Activated CD8-positive, alpha-beta memory T cell treated with anti-CD3 and anti-CD28 coated beads for 48 hours (primary cell): ENCODE measurements around the gene LPP.

Experiments
- DNase-seq, 3 experiments: peaks; one replicate each; pipeline ENCODE4 v3.0.0-alpha.2; 2020; ENCODE audit warnings: low read depth in 2 of 3, low spot score in 2 of 3

LPP gene

GRCh38 chr3:188219147-188219546 is 65.2 kb downstream of the LPP start:
- DNase-seq, result no peak

- no peak for DNase-seq
These were observed 66.3 kb downstream of the LPP start for GRCh38 chr3:188220097-188220788.

DNA sequence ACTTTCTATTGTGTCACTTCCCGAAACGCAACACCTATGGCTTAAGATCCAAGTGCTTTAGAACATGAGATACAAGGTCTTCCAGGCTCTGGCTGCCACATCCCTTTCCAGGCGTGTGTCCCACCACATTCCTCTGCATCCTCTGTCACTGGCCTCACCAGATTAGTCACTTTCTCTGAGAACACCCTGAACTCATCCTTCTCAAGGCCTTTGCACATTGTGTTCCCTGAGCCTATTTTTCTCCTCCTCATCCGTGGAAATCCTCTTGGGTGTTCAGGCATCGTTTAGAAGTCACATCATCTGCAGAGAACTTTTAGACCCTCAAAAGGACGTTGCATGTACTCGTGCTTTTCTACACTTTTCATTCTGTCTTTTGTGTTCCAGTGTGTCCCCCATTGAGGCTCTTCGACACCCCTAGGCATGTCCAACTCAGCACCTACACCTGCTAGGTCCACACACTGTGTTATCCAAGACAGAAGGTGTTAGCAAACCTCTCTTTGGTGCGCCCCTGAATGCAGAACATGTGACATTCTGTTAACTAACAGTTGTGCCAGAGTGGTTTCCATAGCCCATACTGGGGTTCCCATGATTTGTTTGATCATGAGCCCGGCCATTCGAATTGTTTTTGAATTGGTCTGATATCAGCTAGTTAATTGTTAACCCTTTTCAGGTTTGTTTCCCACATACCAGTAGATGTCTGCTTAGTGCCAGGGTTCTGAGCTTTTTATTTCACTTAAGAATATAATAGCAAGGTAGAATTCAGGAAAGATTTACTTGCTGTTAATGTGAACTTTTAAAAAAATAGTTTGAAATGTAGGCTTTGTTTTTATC is 67.2 kb downstream of the LPP start:
- no peak for DNase-seq

- no peak for DNase-seq
These were observed 70.0 kb downstream of the LPP start for GRCh38 chr3:188223936-188224335.

DNA sequence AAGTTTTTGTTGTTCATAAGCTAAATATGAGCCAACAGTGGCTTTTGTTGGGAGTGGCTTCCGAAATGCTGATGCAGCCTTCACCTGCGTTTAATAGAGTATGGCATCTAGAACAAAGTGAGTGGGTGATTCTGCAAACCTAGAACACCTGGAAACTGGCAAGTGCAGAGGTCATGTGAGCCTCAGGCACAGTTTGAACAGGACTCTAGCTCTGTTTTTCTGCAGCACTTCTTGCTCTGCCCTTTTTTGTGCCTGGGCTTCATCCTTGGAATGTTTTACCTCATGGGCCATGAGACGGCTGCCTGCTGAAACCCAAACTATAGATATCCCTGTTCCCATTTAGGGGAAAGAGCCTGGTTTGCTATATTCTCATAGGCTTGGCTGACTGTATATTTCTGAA is 73.5 kb downstream of the LPP start:
- no peak for DNase-seq

DNA sequence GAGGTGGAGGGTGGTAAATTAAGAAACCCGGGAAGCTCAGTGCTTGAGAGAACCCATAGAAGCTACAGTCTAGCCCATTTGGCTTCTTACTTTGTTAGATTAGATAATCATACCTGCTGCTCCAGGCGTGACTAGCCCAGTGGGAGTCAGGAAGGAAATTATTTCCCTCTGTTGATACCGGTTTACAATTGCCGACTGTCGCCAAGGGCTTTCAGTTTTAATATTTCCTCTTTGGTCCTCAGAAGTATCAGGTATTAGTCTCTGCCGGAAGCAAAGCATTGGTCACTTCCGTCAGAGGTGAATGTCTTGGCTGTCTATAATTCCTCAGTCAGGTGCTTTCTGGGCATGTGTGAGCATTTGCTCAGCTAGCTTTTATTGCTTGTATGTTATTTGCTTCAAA is 75.2 kb downstream of the LPP start:
- DNase-seq, result no peak

DNA sequence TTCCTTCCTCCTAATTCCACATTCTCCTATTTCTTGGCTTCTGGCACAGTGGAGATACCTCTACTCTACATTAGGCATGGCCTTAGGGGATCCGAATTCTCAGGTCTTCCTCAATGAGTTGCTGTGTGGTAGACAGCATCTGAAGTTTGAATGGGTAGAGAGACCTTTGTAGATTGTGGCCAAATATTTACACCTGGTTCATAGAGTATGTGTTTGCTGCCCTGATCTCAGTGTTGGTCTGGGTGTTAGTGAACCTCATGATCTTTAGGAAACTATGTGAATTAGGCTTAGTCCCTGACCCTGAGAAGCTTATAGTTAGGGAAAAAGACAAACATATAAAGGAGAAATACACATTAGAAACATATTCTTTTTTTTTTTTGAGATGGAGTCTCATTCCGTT is 75.8 kb downstream of the LPP start:
- no peak for DNase-seq

DNA sequence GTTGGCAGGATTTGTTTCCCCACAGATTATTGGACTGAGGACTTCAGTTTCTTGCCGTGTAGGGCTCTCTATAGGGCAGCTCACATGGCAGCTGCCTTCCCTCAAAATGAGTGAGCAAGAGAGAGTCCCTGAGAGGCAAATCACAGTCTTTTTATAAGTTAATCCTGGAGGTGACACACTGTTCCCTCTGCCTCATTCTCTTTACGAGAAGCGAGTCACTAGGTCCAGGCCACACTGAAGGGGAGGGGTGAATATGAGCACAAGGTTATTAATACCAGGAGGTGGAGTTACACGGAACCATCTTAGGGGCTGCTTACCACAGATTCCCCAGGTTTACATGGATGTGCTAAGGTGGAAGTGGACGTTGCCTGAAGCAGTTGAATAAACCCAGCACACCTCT is 77.0 kb downstream of the LPP start:
- no peak for DNase-seq

DNA sequence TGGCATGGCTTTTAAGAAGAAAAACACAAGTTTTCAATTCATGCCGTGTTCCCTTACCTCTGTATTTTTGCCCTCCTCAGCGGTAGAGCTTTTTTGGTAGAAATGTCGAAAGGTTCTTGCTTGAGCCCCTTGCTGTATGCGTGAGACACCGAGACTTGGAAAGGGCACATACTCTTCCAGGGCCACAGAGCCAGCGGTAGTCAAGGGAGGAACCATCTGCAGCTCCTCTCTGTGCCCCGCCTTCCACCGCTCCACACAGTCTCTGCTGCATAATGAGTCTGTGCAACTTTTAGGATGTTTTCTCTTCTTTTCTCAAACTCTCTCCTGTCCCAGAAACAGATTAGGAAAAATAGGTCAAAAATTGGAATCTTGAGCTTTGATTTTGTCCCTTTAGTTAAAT is 77.5 kb downstream of the LPP start:
- DNase-seq, result no peak

- no peak for DNase-seq
These were observed 78.7 kb downstream of the LPP start for GRCh38 chr3:188232656-188233055.

DNA sequence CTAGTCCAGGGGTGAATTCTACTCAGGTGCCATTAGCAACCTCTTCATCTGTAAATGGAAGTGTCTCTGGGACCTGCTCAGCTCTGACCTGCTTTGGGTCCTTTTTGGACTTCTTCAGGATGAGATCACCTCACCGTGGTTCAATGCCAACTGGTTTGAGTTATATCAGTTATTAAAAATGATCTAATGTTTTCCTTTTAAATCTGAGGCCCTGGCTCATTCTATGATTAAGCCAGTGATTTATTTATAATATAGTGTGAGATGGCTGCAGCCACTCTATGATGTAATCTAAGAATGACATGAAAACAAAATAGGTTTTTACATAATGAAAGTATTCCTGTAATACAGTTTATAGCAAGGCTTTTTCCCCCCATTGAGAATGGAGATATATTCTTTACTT is 79.4 kb downstream of the LPP start:
- DNase-seq, result no peak

DNA sequence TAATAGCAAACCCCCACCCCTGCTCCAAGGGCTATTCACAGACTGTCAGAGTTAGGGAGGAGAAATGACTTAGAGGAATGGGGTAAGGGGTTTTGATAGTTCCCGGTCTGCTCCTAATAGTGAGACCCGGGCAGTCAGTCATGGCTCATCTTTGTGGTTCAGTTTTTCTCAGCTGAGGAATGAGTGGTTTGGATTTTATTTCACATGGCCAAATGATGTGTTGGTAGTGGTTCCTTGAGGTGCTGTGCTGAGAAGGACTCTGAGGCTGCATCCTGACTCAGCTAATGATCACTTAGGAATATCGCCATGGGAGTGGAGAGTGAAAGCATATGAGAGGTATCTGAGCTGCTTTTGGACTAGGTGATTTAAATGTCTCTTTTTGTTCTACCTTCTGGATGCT is 80.2 kb downstream of the LPP start:
- DNase-seq, result no peak

DNA sequence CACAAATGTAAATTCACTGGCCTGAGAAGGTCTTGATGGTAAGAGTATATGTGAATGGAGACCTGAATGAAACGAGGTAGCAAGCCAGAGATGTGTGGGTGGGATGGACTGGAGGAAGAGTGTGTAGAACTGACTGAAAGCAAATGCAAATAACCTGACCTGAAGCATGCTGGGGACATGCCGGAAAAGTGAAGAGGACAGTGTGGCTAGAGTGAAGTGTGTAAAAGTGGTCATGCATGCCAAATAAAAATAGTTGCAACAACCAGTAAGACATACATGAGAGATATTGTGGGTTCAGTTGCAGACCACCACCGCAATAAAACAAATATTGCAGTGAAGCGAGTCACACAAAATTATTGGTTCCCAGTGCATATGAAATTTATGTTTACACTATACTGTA is 82.3 kb downstream of the LPP start:
- no peak for DNase-seq

DNA sequence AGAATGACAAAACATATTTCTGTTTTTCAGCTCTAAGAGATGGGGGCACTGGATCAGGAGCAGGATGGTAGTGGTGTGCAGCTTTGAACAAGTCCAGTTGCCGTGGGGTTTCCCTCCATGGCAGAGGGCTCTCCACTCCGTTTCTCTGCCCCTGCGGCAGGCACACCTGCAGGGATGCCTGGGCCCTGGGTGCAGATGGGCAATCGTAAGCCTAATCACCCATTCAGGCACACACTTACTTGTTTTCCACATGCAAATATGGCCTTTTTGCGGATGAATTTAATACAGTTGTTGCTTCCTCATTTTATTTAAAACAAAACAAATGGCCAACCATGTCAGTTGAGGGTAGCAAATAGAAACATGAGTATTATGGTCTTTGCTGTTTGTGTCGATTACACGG is 85.1 kb downstream of the LPP start:
- DNase-seq, result no peak

GRCh38 chr3:188239577-188239976 is 85.6 kb downstream of the LPP start:
- no peak for DNase-seq

GRCh38 chr3:188240189-188240981 is 86.4 kb downstream of the LPP start:
- DNase-seq, result no peak

GRCh38 chr3:188241072-188241471 is 87.1 kb downstream of the LPP start:
- DNase-seq, result no peak

DNA sequence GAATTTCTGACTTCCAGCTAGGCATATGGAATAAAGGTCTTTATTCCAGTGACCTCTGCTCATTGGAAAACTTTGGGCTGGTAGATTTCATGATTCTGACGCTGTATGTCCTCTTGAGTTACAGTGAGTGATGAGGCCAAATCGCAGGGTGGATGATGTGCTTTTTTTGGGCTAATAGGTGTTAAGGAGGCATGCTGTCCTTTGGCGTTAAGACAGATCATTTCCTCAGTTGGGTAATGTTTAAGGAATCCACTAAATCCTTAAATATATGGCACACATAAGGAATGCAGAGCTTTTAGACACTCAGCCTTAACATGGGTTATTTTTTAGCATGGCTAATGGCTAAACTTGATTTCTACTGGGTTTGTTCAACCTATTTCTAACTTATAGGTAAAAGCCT is 87.9 kb downstream of the LPP start:
- DNase-seq, result no peak

DNA sequence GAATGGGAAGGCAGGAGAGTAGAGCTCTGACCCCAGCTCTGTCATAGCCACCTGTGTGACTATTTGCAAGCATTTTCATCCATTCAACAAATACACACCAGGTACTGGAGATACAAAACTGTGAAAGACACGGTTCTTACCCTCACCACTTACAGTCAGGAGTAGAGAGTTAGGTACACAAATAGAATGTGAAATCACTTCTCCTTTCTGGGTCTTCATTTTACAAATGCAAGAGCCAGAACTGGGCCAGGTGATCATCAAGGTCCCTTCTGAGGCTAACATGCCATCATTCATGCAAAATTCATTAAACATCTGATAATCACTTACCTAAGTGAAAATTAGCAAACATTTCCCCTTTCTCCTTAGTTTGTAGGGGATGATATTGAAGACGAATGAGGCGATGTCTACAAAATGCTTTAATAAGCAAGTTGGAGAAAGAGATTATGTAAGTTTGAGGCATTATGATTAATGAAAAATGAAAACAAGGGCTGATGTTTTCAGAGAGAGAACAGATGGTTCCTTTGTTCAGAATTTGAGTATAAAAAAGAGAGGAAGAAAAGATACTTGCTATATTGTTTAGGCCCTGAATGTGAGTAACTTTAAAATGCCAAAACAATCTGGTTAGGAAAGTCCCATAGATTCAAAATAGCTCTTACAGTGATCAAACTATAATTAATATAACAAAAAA is 88.6 kb downstream of the LPP start:
- no peak for DNase-seq

DNA sequence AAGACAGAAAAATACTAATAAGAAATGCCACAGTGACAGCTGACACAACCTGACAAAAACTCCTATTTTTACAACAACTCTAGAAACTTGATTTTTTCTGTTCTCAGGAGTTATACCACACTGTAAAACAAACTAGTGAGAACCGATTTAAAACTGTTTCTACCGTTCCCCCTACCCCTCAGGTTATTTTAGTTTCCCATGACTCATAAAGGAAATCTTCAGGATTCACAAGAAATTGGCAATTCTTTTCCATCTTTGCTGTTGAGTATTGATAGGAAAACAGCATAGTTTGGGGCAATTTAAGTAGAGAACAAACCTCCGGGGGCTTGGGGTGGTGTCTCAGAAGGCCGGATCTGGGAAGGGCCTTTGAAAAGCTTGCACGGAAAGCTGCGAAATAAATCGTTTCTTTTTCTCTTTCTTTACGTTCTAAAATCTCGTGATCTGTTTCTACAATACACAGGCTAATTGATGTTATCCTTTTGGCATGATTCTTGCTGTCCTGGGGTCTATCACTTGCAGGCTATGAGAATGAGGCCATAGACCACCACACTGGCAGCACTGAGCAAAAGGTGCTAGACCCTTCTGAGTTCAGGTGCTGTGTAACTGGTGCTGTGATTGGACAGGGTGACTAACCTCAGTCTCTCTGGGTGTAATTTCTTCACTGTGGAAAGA is 89.3 kb downstream of the LPP start:
- DNase-seq, result no peak

- DNase-seq, result no peak
These were observed 90.5 kb downstream of the LPP start for GRCh38 chr3:188244395-188244861.
